NCI-H2107 treated with DMSO at 0.1 percent for 48 hours (cell line): ENCODE measurements around the gene ZNF318.
"Not testable (repeated sequence)": the region's sequence is repeated elsewhere in the genome, so short reads cannot be mapped to it uniquely, and the experiment has no call there.

Source experiments
- DNase-seq: peaks from one replicate; lab custom pipeline; 2025; ENCODE audit not compliant: unreplicated experiment; lab: John Stamatoyannopoulos, UW

The ZNF318 gene, protein sequence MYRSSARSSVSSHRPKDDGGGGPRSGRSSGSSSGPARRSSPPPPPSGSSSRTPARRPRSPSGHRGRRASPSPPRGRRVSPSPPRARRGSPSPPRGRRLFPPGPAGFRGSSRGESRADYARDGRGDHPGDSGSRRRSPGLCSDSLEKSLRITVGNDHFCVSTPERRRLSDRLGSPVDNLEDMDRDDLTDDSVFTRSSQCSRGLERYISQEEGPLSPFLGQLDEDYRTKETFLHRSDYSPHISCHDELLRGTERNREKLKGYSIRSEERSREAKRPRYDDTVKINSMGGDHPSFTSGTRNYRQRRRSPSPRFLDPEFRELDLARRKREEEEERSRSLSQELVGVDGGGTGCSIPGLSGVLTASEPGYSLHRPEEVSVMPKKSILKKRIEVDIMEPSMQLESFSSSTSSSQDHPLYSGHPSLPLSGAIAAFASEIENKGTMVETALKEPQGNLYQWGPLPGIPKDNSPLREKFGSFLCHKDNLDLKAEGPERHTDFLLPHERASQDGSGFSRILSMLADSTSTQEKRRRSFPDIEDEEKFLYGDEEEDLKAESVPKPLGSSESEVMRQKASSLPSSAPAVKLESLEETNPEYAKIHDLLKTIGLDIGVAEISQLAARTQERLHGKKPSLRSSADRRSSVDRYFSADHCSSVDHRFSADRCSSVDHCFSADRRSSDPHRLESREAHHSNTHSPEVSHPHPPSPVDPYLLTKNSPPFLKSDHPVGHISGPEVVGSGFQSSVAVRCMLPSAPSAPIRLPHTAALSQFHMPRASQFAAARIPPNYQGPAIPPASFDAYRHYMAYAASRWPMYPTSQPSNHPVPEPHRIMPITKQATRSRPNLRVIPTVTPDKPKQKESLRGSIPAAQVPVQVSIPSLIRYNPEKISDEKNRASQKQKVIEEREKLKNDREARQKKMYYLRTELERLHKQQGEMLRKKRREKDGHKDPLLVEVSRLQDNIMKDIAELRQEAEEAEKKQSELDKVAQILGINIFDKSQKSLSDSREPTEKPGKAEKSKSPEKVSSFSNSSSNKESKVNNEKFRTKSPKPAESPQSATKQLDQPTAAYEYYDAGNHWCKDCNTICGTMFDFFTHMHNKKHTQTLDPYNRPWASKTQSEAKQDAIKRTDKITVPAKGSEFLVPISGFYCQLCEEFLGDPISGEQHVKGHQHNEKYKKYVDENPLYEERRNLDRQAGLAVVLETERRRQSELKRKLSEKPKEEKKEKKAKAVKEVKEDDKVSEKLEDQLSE (N-terminal part only)

DNA sequence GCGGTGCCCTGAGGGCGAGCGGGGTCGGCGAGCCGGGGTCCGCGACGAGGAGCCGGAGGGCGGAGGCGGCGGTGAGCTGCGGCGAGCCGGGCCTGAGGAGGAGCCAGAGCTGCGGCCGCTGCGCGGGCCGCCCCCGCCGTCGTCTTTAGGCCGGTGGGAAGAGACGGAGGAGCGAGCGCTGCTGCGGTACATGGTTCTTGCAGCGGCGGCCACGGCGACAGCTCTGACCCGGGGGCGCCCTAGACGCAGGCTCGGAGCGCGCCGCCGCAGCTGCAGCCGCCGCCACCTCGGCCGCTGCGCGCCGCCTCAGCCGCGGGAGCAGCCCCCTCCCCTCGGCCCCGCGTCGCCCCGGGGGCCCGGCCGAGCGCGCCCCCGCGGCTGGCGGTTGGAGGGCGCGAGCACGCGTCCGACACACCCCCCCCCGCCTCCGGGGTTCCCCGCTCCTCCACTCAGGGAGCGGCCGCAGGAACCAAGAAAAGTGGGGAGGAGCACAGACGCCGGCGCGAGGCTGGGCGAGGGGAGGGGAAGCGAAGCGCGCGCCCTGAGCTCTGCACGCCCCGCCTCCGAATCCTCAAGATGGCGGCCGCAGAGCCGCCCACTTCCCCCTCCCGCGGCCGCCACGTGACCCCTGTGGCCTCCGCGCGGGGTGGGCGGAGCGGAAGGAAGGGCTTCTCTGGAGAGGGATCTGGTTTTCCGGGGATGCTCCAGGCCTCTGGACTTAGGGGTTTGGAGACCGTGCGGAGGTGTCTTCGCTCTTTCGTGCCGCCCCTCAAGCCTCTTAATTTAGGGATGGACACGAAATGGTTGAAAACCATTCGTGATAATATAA lies at the start of gene ZNF318:
TSS of gene ZNF318 (minus strand) at position 474 of the 829 bp plus-strand sequence. CDS start at position 192, 282 bp downstream.
- DNase-seq, result peak; percentile 80

DNA sequence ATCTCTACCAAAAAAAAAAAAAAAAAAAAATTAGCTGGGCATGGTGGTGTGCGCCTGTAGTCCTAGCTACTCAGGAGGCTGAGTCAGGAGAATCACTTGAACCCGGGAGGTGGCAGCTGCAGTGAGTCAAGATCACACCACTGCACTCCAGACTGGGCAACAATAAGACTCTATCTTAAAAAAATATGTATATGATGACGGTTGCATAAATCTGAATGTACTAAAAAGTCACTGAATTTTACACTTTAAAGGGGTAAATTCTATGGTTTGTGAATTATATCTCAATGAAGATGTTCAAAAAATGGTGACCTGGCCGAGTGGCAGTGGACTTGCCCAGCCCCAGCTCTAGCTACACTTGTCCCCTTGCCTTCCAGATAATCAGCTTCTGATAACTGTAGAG lies 47.5 kb upstream of the ZNF318 start:
- DNase-seq, result no peak

DNA sequence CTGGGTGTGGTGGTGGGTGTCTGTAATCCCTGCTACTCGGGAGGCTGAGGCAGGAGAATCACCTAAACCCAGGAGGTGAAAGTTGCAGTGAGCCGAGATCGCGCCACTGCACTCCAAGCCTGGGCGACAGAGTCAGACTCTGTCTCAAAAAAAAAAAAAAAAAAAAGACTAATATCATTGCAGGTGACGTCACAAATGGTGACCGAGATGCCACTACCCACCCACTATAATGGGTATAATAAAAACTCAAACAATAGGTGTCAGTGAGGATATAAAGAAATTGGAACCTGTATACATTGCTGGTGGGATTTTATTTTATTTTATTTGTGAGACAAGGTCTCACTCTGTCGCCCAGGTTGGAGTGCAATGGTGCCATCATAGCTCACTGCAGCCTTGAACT lies 45.8 kb upstream of the ZNF318 start:
- DNase-seq, result not testable (repeated sequence)

DNA sequence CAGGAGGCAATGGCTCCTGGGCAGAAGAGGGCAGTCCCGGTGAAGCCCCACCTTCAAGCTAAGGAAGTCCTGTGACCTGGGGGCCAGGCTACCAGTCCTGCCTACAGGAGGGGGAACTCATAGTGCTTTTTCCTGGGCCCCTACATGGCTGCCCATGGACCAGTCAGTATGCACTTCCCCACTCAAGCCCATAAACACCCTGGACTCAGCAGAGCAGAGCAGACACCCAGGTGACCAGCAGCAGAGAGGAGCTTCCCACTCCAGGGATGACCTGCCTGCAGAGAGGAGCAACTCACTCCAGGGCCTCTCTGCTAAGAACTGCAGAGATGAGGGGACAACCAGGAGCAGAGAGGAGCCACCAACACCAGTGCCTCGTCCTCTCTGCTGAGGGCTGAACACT lies 43.6 kb upstream of the ZNF318 start:
- no peak for DNase-seq

DNA sequence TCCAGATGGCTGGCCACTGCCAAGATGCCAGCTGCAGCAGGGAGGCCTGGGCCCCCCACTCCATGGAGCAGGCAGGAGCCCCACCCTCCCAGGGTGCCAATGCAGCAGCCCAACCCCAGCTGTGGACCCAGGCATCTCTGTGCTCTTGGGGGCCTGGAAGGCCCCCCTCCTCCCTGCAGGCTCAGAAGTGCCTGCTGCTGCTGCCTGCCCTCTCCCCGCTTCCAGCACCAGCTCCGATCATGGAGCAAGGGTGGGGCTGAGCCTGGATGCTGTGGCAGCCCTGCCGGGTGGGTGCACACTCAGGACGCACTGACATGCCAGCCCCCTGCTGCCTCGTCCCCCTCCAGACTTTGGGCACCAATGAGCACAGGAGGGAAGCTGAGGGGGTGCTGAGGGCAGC lies 43.1 kb upstream of the ZNF318 start:
- DNase-seq, result no peak

DNA sequence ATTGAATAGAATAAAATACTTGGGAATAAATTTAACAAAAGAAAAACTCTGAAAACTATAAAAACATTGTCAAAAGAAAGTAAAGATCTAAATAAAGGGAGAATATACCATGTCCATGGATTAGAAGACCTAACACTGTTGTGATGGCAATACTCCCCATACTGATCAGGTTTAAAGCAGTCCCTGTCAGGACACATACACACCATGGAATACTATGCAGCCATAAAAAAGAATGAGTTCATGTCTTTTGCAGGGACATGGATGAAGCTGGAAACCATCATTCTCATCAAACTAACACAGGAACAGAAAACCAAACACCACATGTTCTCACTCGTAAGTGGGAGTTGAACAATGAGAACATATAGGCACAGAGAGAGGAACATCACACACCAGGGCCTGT lies 41.3 kb upstream of the ZNF318 start:
- DNase-seq, result not testable (repeated sequence)

DNA sequence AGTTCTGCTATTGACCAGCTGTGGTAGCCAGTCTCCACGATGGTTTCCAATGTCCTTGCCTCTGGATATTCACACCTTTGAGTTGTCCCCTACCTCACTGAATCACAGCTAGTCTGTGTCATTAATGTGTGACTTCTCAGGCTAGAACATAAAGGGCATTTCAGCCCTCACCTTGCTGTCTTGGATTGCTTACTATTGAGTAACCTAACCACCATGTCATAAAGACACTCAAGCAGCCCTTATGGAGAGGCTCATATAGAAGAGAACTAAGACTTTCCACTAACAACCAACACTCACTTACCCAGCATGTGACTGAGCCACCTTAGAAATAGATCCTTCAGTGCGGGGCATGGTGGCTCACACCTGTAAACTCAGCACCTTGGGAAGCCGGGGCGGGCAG lies 38.8 kb upstream of the ZNF318 start:
- no peak for DNase-seq

DNA sequence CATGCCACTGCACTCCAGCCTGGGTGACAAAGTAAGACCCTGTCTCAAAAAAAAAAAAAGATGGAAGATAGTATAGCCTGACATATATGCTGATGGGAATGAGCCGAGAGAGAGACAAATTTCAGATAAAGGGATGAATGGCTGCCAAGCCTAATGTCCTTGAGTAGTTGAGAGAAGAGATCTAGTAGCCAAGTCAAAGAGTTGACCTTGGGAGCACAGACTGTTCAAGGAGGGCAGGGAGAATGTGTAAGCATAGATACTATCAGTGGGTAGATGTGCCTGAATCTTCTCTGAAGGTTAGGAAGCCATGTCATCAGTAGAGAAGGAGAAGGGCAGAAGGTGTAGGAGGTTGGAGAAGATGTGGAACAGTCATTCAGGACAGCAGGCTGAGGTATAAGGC lies 37.8 kb upstream of the ZNF318 start:
- no peak for DNase-seq

DNA sequence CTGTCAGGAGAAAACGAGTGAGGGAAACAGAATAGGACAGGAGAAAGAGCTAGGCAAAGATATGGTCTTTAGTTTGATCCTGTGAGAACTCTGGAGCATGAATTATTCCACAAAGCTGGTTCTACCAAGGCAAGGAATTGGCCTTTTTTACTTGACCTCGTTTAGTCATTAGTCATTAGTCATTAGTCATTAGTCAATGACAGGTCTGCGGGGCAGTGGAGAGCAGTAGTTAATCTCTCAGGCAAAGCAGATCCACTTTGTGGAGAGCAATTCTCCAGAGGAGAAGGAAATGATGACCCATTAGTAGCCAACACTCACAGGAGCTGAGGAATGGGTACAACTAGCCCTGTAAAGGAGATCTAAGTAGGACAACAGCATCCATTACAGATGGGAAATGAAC lies 35.9 kb upstream of the ZNF318 start:
- no peak for DNase-seq

DNA sequence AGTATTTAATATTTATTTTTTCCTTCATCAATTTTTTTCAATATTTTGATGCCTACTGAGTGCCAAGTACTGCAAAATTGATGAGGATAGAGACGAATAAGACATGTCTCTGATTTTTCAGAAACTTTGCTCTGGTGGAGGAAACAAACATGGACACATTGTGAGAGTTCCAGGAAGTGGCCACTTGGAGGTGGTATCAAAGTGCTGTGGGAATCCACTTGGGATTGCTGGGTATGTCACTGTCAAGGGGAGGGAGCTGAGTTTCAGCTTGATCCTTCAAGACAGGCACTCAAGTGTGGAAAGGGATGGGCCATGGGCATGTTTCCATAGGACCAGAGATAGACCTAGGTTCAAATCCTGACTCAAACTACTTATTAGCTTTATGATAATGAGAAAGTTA lies 33.4 kb upstream of the ZNF318 start:
- DNase-seq, result no peak

DNA sequence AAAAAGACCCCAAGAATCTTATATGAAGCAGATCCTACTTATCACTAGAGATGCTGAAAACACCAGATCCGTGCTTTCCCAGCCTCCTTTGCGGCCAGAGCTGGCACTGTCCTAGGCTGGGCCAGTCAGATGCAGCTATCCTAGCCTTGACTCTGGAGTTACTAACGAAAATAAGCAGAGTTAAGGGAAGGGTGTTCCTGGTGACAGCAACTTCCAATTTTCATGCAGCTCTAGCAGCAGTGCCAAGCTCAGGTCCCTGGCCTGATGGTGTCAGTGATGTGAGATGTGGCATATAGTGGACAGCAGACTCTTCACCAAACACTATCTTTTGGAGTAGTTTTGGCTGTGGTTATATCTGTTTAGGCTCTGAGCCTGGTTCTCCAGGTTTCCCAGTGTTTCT lies 32.3 kb upstream of the ZNF318 start:
- no peak for DNase-seq

DNA sequence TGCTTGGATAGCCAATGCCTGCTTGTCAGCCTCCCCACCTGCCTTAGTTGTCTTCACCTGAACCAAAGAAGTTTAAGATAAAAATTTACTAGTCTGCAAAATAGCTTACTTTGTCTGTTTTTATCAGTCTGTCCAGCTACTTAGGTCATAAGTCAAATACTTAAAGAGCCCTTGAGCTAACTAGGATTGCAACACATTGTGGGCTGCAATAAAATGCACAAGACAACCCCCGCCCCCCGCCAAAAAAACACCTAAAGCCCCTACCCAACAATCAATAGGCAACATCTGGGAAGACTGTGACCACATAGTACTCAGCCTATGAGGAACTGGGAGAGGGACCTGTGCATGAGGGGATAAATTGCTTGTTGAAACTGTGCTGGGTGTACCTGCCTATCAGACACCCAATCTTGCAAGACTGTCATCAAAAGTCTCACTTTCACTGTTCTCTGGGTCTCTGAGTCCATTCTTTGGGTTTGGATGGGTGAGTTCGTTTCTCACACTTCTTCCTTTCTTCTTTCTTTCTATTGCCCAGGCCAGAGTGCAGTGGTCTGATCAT lies 30.6 kb upstream of the ZNF318 start:
- DNase-seq, result no peak

DNA sequence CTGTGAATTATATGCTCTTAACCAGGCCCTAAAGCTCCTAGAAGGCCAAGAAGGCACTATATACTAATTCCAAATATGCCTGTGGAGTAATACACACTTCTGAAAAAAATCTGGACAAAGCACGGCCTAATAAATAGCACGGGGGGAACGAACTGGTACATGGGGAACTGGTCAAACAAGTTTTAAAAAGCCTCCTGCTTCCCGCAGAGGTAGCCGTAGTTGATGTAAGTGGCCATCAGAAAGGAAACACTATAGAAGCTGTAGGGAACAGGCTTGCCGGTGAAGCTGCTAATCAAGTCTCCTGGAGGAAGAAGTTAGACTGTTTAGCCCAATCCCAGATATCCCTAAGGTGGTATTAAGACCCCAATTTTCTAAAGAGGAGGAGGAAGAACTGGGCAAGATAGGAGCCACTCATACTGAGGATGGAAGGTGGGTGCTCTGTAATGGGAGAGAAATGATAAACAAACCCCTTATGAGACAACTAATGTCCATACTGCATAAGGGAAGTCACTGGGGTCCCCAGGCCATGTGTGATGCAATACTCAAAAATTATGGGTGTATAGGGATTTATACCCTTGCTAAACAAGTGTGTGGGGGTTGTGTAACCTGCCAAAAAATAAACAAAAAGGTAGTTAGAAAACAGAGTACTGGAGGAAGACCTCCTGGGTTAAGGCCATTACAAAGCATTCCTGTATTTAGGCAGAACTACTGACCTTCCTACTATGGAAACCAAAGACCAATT lies 27.1 kb upstream of the ZNF318 start:
- DNase-seq, result no peak

DNA sequence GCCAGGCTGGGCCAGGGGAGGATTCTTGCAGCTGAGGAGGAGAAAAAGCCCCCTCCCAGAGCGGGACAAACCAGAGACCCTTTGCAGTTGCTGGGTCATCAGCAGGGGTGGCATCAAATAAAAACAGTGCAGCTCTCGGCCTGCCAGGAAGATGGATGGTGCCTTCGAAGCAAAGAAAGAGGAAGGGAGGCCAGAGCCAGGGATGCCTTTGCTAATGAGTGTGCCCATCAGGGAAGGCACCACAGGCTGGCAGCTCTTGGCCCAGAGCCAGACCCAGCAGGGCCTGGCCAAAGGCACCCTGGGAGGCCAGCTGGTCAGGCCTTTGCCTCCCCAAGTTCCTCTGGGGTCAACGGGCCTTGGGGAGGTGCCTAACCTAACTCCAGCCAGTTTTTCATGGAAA lies 26.3 kb upstream of the ZNF318 start:
- no peak for DNase-seq

DNA sequence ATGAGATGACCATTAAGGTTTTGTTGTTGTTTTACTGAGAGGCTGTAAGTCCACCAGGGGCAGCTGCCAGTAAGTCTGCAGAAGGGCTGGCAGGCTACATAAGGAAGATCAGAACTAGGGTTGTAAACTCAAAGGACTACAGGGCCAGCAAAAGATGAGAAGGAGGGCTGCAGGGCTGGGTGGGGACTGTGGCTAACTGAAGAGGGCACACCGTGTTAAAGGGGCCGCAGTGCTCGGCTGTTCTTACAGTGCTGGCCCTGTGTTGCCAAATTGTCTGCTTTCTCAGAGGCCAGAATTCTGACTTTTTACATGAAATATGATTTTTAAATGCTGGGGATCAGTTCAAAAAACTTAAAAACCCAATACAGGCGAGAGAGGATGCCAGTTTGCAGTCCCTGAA lies 25.5 kb upstream of the ZNF318 start:
- no peak for DNase-seq

DNA sequence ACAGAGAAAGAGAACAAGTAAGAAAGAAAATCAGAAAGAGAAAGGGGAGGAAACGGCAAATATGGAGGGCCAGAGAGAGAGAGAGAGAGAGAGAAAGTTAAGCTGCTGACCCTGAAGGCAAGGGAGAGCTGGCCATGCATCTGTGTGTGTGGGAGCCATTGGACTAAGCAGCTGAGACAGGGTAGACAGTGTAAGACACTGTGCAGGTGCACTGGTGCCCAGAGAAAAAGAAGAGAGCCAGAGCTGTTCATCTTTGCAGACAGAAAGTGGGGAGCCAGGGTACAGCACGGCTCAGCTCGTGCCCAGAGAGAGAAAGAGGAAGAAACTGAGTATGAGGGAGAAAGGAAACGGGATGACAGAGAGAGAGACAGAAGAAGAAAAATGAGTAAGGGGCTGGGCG lies 24.2 kb upstream of the ZNF318 start:
- no peak for DNase-seq

DNA sequence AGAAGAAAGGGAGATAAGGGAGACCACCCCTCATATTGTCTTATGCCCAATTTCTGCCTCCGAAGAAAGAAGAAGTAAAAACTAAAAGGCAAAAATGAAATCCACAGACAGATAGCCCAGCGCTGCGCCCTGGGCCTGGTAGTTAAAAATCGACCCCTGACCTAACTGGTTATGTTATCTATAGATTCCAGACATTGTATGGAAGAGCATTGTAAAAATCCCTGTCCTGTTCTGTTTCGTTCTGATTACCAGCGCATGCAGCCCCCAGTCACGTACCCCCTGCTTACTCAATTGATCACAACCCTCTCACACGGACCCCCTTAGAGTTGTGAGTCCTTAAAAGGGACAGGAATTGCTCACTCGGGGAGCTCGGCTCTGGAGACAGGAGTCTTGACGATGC lies 23.7 kb upstream of the ZNF318 start:
- DNase-seq, result not testable (repeated sequence)

DNA sequence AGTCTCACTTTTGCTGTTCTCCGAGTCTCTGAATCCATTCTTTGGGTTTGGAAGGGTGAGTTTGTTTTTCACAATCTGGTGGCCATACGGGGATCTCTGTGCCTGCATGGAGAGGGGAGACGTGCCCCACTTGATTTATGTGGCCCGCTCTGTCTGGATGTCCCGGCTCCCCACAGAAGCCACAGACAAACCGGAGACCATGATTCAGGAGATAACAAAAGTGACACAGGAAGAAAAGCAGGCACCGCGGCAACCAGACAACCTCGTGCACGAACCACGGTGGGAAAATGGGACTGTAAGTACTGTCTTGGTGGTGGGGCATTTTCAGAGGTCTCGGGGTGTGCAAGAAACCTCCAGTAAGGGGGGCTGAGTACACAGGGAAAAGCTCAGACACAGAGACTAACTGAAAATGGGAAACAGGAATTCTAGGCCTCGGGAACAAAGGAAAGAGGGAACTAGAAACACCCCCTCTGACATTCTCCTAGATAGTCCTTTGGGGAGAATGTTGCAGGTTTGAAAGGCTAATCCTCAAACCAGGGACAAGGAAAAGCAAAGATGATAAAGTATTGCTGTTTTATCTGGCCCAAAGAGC lies 22.1 kb upstream of the ZNF318 start:
- no peak for DNase-seq

DNA sequence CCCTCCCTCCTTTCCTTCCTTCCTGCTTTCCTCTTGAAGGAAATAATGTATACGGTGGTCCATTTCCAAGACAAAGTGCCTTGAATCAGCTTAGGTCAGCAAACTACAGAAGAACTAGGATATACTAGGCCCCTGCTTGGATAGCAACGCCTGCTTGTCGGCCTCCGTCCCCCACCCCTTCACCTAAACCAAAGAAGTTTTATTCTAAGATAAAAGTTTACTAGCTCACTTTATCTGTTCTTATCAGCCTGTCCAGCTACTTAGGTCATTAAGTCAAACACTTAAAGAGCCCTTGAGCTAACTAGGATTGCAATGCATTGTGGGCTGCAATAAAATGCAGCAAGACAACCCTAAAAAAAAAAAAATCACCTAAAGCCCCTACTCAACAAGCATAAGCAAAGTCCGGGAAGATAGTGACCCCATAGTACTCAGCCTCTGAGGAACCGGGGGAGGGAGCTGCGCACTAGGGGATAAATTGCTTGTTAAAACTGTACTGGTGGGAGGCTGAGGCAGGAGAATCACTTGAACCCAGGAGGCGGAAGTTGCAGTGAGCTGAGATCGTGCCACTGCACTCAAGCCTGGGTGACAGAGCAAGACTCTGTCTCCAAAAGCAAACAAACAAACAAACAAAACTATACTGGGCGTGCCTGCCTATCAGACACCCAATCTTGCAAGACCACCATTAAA lies 21.4 kb upstream of the ZNF318 start:
- not testable (repeated sequence) for DNase-seq
